ENCODE results near the gene TMEM143.
A peak's percentile ranks its signal among the peaks of the same experiment; 100 is the strongest.

TMEM143 gene

GRCh38 chr19:48398375-48399235 is 34.9 kb upstream of the TMEM143 start:
- peak; percentile 100 for DNase-seq (ENCODE audit: low read depth)
- peak overlapping the region; percentile 73 for H3K4me3 ChIP-seq (ENCODE audit: low read depth, low read length)
- TF ChIP-seq MYC (IDR thresholded peaks at IDR 0.05; ENCODE audit: low read depth, low read length) = no peak
- no peak for TF ChIP-seq MAX (IDR thresholded peaks at IDR 0.05; ENCODE audit: low read depth, low read length)
- TF ChIP-seq POLR2A (IDR thresholded peaks at IDR 0.05; ENCODE audit: extremely low read depth, insufficient read length) = no peak
- TF ChIP-seq CTCF (IDR thresholded peaks at IDR 0.05; ENCODE audit: low read depth, low read length) = no peak

GRCh38 chr19:48398102-48398374 is 34.3 kb upstream of the TMEM143 start:
- H3K4me3 ChIP-seq (ENCODE audit: low read depth, low read length) = peak overlapping the region; percentile 55
- no peak for TF ChIP-seq POLR2A (IDR thresholded peaks at IDR 0.05; ENCODE audit: extremely low read depth, insufficient read length)
- no peak for TF ChIP-seq MAX (IDR thresholded peaks at IDR 0.05; ENCODE audit: low read depth, low read length)
- no peak for TF ChIP-seq MYC (IDR thresholded peaks at IDR 0.05; ENCODE audit: low read depth, low read length)
- TF ChIP-seq CTCF (IDR thresholded peaks at IDR 0.05; ENCODE audit: low read depth, low read length) = no peak
- no peak for DNase-seq (ENCODE audit: low read depth)

- no peak for TF ChIP-seq CTCF (IDR thresholded peaks at IDR 0.05; ENCODE audit: low read depth, low read length)
- no peak for TF ChIP-seq MYC (IDR thresholded peaks at IDR 0.05; ENCODE audit: low read depth, low read length)
- TF ChIP-seq MAX (IDR thresholded peaks at IDR 0.05; ENCODE audit: low read depth, low read length) = no peak
- DNase-seq (ENCODE audit: low read depth) = peak; percentile 48
- H3K4me3 ChIP-seq (ENCODE audit: low read depth, low read length) = peak overlapping the region; percentile 55
Observed at GRCh38 chr19:48397263-48398101, 33.7 kb upstream of the TMEM143 start.

- H3K4me3 ChIP-seq (ENCODE audit: low read depth, low read length) = no peak overlapping the region
- TF ChIP-seq MYC (IDR thresholded peaks at IDR 0.05; ENCODE audit: low read depth, low read length) (no peak), POLR2A (IDR thresholded peaks at IDR 0.05; ENCODE audit: extremely low read depth, insufficient read length) (no peak), MAX (IDR thresholded peaks at IDR 0.05; ENCODE audit: low read depth, low read length) (no peak)
Observed at GRCh38 chr19:48396824-48397176, 33.1 kb upstream of the TMEM143 start.

GRCh38 chr19:48396016-48396823 is 32.5 kb upstream of the TMEM143 start:
- DNase-seq (ENCODE audit: low read depth) = peak; percentile 61
- H3K4me3 ChIP-seq (ENCODE audit: low read depth, low read length) = no peak overlapping the region
- no peak for TF ChIP-seq CTCF (IDR thresholded peaks at IDR 0.05; ENCODE audit: low read depth, low read length)
- no peak for TF ChIP-seq MYC (IDR thresholded peaks at IDR 0.05; ENCODE audit: low read depth, low read length)
- no peak for TF ChIP-seq MAX (IDR thresholded peaks at IDR 0.05; ENCODE audit: low read depth, low read length)
- TF ChIP-seq POLR2A (IDR thresholded peaks at IDR 0.05; ENCODE audit: extremely low read depth, insufficient read length) = no peak

More at GRCh38 chr19:48396824-48397176, 33.1 kb upstream of the TMEM143 start:
- no peak for DNase-seq (ENCODE audit: low read depth)
